ENCODE results near the gene KCNAB2. TPM values are rescaled to one million over a fixed set of nuclear protein-coding genes. Genes with fewer than 3 reads are reported as not detected.

The KCNAB2 gene
- total and polyA plus RNA-seq, 2 donors (not counting 1 experiment from before 2014, with no cell fraction given), result 90.7 to 143 TPM

DNA sequence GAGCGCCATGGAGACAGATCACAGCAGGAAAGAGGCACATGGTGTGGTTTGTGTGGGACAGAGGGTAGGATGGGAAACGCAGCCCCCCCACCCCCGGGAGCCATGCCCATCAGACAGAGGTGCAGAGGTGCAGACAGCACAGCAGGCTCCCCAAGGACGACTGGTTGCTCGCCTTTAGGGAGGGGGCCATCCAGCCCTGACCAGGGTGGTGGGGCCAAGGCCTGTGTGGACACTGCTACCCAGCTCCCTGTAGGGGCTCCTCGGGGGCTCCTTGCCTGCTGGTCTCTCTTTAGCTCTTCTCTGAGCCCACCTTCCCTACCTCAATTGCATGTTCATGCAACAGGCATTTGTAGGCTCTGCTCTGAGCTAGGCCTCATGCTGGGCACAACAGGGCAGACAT is 3.7 kb downstream of the KCNAB2 start:
- H2AFZ ChIP-seq (ENCODE audit: insufficient read depth, low read depth, low read length, poor library complexity, severe bottlenecking), result no peak overlapping the region
- DNase-seq, result no peak
- intact Hi-C loops (cut with micrococcal nuclease), result no loop called here
- no peak for ATAC-seq (ENCODE audit: low read depth)
- peaks cover 0 to 39% of the 10 kb centered on the region in 2 experiments for H3K36me3 ChIP-seq (replicated peaks in 1 of 2; ENCODE audit: control extremely low read depth in 1 of 2, control insufficient read depth in 1 of 2, extremely low read depth in 1 of 2, insufficient read depth in 2 of 2, low read length in 1 of 2)
- H4K20me1 ChIP-seq (ENCODE audit: control insufficient read depth, insufficient read depth, low read length, poor library complexity, severe bottlenecking), result peaks cover 80% of the 10 kb centered on the region
- H3K4me3 Mint-ChIP-seq, result no peak overlapping the region
- H3K4me1 Mint-ChIP-seq, result no peaks in the 10 kb centered on the region
- H3K79me2 ChIP-seq (ENCODE audit: control insufficient read depth, insufficient read depth, low read length), result peaks cover 15% of the 10 kb centered on the region
- H3K9me3 ChIP-seq (ENCODE audit: control extremely low read depth in 1 of 3, control insufficient read depth in 2 of 3, insufficient read depth in 1 of 3, low read length in 2 of 3), result no peaks in the 10 kb centered on the region
- no peak overlapping the region for H3K9ac ChIP-seq (ENCODE audit: low read length)
- no peak overlapping the region for H3K27ac Mint-ChIP-seq
- ChIA-PET CTCF (no interaction called here), POLR2A (no interaction called here)
- no peak overlapping the region for H3K4me2 ChIP-seq (replicated peaks; ENCODE audit: low read depth, low read length, poor library complexity, severe bottlenecking)
- H3K9me3 Mint-ChIP-seq (ENCODE audit: insufficient read depth), result no peaks in the 10 kb centered on the region
- no peak overlapping the region for H3K27ac ChIP-seq (ENCODE audit: low read length in 2 of 2)
- 93% methylated on average over 6 of the region's 6 CpGs for WGBS (ENCODE audit: insufficient coverage)
- no peaks in the 10 kb centered on the region for H3K27me3 Mint-ChIP-seq
- H3K4me3 ChIP-seq (ENCODE audit: control extremely low read depth in 1 of 5, extremely low read depth in 1 of 5, insufficient read depth in 1 of 5, low read depth in 2 of 5, low read length in 4 of 5), result no peak overlapping the region
- TF ChIP-seq, protein P1, sequence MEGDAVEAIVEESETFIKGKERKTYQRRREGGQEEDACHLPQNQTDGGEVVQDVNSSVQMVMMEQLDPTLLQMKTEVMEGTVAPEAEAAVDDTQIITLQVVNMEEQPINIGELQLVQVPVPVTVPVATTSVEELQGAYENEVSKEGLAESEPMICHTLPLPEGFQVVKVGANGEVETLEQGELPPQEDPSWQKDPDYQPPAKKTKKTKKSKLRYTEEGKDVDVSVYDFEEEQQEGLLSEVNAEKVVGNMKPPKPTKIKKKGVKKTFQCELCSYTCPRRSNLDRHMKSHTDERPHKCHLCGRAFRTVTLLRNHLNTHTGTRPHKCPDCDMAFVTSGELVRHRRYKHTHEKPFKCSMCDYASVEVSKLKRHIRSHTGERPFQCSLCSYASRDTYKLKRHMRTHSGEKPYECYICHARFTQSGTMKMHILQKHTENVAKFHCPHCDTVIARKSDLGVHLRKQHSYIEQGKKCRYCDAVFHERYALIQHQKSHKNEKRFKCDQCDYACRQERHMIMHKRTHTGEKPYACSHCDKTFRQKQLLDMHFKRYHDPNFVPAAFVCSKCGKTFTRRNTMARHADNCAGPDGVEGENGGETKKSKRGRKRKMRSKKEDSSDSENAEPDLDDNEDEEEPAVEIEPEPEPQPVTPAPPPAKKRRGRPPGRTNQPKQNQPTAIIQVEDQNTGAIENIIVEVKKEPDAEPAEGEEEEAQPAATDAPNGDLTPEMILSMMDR (IDR thresholded peaks at IDR 0.05), result no peak
- TF ChIP-seq EZH2 (IDR thresholded peaks at IDR 0.05; ENCODE audit: borderline replicate concordance, insufficient read depth, low read depth, low read length, poor library complexity, severe bottlenecking), result no peak
- no peaks in the 10 kb centered on the region for H3K27me3 ChIP-seq (replicated peaks in 1 of 4; ENCODE audit: control extremely low read depth in 1 of 4, control insufficient read depth in 3 of 4, insufficient read depth in 4 of 4, low read length in 3 of 4)
- H3K4me1 ChIP-seq (ENCODE audit: control insufficient read depth in 2 of 2, insufficient read depth in 2 of 2, low read length in 2 of 2), result no peaks in the 10 kb centered on the region

DNA sequence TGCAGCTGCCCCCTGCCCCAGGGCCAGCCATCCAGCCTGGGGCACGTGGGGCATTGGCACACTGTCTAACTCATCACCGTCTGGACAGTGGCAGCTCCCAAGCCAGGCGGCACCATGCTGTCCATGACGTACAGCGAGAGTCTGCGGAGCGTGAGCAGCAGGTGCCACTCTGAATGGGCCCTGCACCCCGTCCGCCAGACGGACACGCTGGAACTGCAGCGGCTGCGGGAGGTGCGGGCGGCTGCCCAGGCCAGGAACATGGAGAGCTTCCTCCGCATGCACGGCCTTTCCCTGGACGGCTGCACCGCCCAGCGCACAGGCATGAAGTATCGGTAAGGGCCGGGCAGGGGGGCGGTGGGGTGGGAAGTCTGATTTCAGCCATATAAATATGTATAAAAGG is 5.7 kb downstream of the KCNAB2 start:
- ATAC-seq (ENCODE audit: low read depth), result no peak
- H4K20me1 ChIP-seq (ENCODE audit: control insufficient read depth, insufficient read depth, low read length, poor library complexity, severe bottlenecking), result peaks cover 66% of the 10 kb centered on the region
- H2AFZ ChIP-seq (ENCODE audit: insufficient read depth, low read depth, low read length, poor library complexity, severe bottlenecking), result no peak overlapping the region
- POLR2A ChIA-PET, result no interaction called here
- H3K27me3 ChIP-seq (replicated peaks in 1 of 4; ENCODE audit: control extremely low read depth in 1 of 4, control insufficient read depth in 3 of 4, insufficient read depth in 4 of 4, low read length in 3 of 4), result no peaks in the 10 kb centered on the region
- TF ChIP-seq, protein P1 (IDR thresholded peaks at IDR 0.05), result no peak
- no peak for TF ChIP-seq EZH2 (IDR thresholded peaks at IDR 0.05; ENCODE audit: borderline replicate concordance, insufficient read depth, low read depth, low read length, poor library complexity, severe bottlenecking)
- intact Hi-C loops (cut with micrococcal nuclease), result no loop called here
- no peak for DNase-seq
- no peaks in the 10 kb centered on the region for H3K9me3 ChIP-seq (ENCODE audit: control extremely low read depth in 1 of 3, control insufficient read depth in 2 of 3, insufficient read depth in 1 of 3, low read length in 2 of 3)
- over 99% methylated on average over 20 of the region's 23 CpGs for WGBS (ENCODE audit: insufficient coverage)
- Mint-ChIP-seq H3K4me3 (no peak overlapping the region), H3K27me3 (no peaks in the 10 kb centered on the region), H3K9me3 (ENCODE audit: insufficient read depth) (no peaks in the 10 kb centered on the region), H3K27ac (no peak overlapping the region), H3K4me1 (no peaks in the 10 kb centered on the region)
- no peak overlapping the region for H3K4me3 ChIP-seq (ENCODE audit: control extremely low read depth in 1 of 5, extremely low read depth in 1 of 5, insufficient read depth in 1 of 5, low read depth in 2 of 5, low read length in 4 of 5)
- no peak overlapping the region for H3K9ac ChIP-seq (ENCODE audit: low read length)
- no peaks in the 10 kb centered on the region for H3K4me1 ChIP-seq (ENCODE audit: control insufficient read depth in 2 of 2, insufficient read depth in 2 of 2, low read length in 2 of 2)
- H3K36me3 ChIP-seq (replicated peaks in 1 of 2; ENCODE audit: control extremely low read depth in 1 of 2, control insufficient read depth in 1 of 2, extremely low read depth in 1 of 2, insufficient read depth in 2 of 2, low read length in 1 of 2), result peaks cover 0 to 30% of the 10 kb centered on the region in 2 experiments
- H3K79me2 ChIP-seq (ENCODE audit: control insufficient read depth, insufficient read depth, low read length), result peaks cover 15% of the 10 kb centered on the region
- no peak overlapping the region for H3K4me2 ChIP-seq (replicated peaks; ENCODE audit: low read depth, low read length, poor library complexity, severe bottlenecking)
- H3K27ac ChIP-seq (ENCODE audit: low read length in 2 of 2), result no peak overlapping the region
- CTCF ChIA-PET, result interaction anchor here (0.7 kb wide), 1 partner anchor 26 kb away, joined by 3 read pairs; no protein-coding TSS in a partner anchor
